Measurements from ENCODE around the gene RPS6KB2.
"Not testable (repeated sequence)": the region's sequence is repeated elsewhere in the genome, so short reads cannot be mapped to it uniquely, and the experiment has no call there.

RPS6KB2 gene

DNA sequence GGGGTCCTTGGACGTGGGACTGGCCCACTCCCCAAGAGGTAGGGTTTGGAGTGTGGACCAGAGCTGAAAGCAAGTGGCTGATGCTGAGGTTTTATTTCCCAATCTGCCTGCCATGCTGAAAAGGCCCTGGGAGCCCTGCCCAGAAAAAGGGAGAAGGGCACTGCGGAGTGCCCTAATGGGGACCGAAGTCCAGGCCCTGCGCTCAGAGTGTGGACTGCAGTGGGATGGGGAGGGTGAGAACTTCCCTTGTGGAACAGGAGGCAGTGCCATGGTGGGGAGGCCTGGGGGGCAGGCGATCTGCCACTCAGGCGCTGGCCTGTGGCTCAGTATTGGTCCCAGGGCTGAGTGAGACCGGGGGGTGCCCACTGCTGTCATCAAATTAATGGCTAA, 19.9 kb downstream of the RPS6KB2 start:
- no peak for DNase-seq

DNA sequence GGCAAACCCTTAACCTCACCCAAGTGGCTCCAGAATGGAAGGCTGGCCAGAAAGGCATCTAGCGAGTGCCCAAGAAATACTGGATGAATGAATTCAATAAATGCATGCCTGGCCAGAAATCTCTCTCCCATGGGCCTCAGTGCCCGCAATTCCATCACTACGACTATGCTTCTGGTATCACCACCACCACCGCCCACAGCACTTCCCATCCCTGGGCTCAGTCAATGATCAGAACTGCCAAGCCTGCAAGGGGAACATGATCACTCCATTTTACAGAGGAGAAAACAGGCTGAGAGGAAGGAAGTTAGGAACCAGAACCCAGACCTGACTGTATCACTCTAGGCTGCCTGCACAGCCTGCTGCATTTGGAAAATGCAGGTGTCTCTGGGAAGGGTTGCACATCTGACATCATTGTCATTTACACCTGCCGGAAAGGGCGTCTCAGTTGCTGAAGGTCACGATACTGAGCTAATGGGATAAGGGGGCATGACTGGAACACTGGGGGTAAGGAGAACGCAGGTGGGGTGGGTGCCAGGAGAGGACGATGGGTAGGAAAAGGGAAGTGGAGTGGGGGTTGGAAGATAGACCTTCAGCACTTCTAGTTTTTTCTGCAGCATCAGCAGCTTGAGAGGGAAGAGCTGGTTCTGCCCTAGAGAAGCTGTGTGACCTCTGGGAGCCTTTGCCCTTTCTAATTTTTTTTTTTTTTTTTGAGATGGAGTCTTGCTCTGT, 21.0 kb downstream of the RPS6KB2 start:
- no peak for DNase-seq

DNA sequence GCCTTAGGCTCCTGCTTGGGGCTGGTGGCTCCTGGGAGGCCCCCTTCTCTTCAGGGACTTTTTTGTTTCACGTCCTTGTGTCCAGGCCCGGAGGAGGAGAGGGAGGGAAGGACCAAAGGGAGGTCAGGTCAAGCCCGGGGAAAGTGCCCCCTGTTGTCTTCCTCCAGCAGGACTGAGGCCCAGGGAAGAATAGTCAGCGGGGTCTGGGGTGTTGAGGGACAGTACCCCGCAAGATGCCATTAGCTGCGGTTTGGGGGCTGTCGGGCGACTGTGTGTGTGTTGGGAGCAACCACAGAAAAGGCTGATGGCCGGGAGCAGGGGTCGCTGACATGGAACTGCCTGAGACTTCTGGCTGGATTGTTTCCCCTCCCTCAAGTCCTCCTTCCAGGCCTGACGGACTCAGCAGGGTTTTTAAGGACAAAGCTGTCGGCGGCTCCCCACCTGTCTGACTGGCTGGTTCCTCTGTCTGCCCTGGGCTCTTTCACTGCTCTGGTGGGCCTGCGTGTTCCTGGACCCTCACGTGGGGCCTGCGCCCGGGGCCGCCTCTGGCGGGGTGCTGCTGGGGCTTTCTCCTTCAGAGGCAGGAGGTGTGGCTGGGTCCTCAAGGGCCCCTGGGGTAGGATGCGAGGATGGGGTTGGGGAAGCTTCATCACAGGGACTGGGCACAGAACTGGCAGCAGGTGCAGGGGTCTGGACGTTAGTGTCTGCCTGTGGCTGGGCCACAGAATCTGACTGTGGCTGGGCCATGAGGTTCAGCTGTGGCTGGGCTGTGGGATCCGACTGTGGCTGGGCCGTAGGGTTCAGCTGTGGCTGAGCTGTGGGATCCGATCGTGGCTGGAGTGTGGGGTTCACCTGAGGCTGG, 22.7 kb downstream of the RPS6KB2 start:
- no peak for DNase-seq

DNA sequence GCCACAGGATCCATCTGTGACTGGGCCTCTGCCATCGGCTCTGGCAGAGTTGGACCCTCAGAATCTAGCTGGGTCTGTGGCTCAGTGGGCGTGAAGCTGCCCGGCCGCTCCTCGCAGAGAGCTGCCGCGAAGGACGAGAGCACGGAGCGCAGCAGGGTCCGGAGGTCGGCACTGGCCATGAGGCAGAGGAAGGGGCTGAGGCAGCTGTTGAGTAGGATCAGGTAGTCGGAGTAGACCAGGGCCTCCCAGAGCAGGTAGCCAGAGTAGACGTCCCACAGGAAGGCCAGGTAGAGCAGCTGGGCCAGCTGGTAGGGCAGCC, 23.3 kb downstream of the RPS6KB2 start:
- no peak for DNase-seq

DNA sequence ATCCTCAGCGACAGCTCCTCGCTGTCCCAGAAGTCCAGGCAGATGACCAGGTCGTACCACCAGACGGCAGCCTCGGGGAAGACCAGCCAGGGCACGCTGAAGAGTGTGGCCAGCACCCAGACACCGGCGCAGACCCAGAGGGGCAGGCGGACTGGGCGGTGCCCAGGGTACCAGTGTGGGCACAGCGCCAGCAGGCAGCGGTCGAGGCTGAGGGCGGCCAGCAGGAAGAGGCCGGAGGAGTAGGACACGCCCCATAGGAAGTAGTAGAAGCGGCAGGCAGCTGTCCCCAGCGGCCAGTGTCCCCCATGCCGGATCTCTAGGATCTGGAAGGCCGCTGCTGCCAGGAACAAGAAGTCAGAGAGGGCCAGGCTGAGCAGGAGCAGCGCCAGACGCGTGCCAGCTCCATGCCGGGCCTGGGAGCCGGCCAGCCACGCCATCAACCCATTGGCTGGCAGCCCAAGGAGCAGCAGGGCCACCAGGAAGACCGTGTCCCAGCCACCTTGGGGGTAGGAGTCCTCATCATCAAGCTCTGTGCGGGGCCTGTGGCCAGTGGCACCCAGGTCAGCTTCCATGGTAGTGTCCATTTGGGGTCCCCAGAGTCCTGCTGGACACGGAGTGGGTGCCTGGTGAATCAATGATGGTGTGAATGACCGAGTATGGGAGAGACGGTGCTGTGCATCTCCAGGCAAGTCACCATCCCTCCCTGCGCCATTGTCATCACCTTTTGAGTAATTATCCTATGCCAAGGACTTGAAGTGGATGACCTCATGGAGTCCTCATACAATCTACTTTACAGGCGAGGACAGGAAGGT, 24.1 kb downstream of the RPS6KB2 start, which contains the start of gene GPR152:
TSS of gene GPR152 (minus strand) at position 589 of the 812 bp plus-strand sequence. CDS start at position 584, 5 bp downstream.
- DNase-seq: no peak

DNA sequence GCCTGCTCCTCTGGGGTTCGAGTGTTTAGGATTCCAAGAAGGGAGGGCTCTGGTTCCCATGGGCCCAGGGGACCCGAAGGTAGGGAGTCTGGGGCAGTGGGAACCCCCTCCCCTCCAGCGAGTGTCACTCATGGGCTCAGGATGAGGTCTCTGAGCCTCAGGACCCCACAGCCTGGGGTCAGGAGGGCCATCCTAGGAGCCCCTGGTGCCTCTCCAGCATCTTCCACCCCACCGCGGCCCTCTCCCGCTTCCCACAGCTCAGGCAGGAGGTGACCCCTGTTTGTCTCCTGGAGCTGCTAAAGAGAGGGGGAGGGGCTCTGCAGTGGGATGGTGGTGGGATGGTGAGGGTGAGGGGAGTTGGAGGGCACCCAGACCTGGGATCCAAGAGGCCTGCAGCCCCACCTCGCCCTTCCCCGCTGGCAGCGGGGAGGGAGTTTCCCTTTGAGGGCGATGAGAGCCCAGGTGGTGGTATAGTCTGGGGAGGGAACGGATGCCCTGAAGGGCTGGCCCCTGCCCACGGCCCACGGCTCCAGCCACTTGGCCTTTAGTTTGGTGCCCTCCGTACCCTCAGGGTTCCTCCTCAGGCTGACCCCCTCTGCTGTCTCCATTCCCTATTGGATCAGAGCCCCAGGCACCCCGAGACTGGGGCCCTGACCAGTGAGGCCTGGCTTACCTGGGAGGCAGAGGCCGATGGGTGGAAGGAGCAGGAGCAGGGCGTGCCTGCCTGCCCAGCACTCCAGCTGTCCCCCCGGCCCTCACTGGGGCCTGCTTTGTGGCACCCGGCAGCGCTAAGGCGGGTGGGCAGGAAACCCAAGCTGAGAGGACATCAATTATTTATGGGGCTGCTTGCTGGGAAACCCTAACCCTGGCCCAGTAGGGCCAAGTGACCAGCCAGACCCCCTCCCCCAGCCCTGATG, 25.8 kb downstream of the RPS6KB2 start:
- no peak for DNase-seq

DNA sequence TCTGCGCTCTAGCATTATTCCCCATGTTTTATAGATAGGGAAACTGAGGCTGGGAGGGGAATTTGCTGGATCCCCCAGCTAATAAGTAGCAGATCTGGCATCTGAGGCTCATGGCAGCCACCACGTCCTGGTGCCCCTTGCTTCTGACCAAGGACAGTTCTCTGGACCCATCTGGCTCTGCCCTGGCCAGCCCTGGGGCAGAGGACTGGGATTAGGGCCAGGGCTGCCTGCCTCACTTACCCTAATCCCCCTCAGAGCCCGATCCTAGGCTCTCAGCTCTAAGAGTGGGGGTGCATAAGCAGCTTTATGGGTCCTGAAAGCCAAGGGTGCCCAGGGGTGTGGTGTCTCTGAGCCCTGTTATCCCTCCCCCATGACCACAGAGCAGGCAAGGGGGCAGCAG, 26.8 kb downstream of the RPS6KB2 start, which contains the start of gene CABP4:
TSS of gene CABP4 (plus strand) at position 301 of the 400 bp plus-strand sequence. CDS start at position 371, 70 bp downstream.
- no peak for DNase-seq

DNA sequence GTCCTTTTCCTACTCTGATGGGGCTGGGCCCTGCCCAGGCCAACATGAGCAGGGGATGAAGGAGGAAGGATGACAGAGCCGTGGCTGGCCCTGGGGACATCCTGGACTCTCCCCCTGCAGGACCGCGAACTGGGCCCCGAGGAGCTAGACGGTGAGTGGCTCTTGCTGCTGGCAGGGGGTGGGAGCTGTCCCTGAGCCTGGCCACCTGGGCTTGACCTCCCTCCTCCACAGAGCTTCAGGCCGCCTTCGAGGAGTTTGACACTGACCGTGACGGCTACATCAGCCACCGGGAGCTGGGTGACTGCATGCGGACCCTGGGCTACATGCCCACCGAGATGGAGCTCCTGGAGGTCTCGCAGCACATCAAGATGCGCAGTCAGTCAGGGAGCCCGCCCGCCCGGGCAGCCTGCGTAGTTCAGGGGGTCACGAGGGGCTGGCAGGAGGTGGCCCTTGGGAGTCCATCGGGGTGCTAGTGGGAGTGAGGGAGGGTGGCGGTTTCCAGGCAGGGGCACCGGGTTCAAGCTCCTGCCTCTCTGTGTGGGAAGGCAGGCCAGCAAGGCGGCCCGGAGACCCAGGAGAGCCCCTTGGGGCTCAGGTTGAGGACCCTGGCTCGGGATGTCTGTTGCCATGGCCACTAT, 27.9 kb downstream of the RPS6KB2 start:
- no peak for DNase-seq

DNA sequence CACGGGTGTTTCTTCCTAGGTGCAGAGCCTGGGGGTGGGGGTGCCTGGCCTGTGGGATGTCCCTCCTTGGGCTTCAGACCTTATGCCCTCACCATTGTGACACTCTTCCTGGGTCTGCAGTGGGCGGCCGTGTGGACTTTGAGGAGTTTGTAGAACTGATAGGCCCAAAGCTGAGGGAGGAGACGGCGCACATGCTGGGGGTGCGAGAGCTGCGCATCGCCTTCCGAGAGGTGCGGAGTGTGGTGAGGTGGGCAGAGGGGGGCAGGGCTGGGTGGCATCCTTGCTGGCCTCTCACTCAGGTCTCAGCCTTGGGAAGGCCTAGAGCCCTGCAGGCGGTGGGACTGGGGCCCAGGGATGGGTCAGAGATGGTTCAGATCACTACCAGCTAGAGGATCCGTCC, 29.2 kb downstream of the RPS6KB2 start:
- no peak for DNase-seq

DNA sequence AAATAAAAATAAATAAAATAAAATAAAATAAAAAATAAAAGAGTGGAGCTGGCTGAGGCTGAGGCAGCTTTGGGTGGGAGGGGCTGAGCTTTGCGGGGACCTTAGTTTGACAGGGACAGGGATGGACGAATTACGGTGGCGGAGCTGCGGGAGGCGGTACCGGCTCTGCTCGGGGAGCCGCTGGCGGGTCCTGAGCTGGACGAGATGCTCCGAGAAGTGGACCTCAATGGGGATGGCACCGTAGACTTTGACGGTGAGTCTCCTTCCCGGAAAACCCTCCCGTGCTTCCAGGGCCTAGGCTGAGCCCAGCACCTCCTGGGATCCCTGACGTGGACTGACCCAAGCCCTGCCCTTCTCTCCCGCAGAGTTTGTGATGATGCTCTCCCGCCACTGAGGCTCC, 30.0 kb downstream of the RPS6KB2 start:
- DNase-seq: no peak

DNA sequence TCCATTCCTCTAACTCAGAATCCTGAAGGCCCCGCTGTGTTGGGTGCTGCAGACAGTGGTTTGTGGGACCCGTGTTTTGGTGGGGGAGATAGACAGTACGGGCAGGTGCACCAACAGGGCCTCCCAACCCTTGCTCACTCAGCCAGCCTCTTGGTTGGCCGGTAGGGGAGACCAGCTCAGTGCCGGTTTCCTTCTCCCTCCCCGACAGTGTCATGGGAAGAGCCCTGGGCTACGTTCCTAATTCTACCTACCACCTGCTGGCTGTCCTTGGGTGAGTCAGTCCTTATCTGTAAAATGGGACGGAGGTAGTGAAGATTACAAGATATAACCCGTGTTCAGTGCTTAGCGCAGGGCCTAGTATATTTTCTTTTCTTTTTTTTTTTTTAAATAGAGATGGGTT, 34.9 kb downstream of the RPS6KB2 start:
- no peak for DNase-seq

DNA sequence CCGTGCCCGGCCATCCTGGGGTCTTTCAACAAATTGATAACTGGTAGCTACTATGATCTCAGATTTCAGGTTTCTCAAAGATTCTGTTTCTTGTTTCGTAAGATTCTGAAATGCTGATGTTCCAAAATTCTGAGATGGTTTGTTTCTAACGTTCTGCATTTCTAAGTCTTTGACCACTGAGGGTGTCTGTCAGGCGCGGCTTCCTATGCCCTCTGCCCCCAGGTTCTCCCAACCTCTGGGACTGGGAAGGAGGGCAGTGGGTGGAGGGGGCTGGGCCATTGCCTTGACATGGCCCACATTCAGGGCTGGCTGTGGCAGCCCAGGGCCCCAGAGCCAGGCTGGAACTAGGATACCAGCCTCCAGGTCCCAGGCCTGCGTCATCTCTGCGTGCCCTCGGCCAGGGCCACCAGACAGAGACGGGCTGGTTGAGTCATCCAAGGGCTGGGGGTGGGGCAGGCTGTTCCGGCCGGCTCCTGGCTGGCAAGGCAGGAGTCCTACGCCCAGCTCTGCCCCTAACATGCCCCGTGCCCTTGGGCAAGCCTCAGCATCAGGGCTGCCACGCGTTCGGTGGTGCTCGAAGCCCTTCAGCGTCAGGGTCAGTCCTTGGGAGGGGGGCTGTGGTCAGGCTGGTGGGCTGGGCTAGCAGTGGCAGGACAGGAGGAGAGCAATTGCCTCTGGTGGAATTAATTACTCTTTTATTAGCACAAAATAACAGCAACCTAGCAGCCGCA, 35.6 kb downstream of the RPS6KB2 start:
- DNase-seq: no peak

DNA sequence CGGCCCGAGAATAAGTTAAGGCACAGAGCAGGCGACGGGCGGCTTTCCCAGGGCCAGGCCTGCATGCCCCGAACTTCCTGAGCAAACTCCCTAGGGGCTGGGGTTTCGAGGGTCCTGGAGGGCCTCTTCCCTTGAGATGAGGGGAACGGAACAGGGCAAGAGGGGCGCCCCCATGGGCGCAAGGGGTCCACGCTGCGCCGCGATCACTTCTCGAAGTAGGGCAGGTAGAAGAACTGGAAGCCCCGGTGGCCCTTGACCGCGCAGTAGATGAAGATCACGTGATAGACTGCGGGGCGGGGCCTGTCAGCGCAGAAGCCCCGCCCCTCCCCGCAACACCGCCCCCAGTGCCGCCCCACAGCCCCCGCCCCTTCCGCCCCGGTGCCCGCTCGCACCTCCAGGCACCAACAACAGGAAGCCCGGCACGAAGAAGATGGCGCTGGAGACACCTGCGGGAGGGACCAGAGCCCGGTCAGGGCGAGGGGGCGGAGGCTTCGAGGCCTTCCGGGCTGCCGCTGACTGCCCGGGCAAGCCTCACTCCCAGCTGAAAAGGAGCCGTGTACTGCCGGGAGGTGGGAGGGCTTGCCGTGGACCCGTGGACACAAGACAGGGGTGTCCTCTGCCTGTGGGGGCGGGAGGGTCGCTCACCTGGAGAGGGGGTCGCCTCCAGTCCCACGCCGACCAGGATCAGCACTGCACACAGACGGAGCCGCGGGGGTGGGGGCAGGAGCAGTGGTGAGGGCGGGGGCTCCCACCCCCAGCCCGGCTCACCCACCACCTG, 36.3 kb downstream of the RPS6KB2 start:
- peak; percentile 85 to 86 for DNase-seq

DNA sequence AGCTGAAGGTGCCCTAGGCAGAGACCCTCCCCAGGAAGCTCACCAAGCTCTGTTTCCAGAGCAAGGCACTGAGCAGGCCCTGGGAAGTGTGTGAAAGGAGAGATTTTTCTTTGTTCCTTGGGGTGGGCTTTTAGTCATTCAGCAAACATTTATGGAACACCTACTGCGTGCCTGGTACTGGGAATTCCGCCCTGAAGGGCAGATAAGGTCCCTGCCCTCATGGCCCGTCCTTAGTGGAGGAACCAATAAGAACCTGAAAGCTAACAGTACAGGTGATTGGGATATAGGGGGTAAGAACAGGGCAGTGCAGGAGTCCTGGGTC, 36.9 kb downstream of the RPS6KB2 start:
- no peak for DNase-seq

DNA sequence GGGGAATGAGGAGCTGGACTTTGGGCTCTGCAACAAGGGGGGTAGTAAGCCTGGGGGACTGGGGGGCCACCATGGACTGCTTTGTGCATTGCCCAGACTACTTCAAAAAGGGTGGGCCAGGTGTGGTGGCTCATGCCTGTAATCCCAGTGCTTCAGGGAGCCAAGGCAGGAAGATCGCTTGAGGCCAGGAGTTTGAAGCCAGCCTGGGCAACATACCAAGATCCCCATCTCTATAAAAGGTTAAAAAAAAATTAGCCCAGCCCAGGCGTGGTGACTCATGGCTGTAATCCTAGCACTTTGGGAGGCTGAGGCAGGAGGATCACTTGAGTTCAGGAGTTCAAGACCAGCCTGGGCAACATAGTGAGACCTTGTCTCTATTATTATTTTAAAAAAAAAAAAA, 37.2 kb downstream of the RPS6KB2 start:
- not testable (repeated sequence) for DNase-seq

DNA sequence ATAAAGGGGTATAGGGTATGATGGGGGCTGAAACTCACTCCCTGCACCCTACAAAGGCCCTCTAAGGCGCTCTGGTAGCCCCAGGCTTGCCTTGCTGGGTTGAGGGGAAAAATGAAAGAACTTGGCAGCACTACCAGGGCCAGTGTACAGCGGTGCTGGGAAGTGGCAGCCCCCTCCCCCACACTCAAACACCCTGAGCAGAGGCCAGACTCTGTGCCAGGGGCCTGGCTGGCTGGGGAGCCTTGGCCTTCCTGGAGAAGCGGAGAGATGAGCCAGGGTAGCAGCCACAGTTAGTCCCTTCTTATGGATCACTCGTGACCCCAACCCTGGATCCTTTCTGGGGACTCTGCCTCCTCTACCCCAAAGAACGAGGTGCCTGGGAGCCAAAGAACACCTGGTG, 38.1 kb downstream of the RPS6KB2 start:
- no peak for DNase-seq

DNA sequence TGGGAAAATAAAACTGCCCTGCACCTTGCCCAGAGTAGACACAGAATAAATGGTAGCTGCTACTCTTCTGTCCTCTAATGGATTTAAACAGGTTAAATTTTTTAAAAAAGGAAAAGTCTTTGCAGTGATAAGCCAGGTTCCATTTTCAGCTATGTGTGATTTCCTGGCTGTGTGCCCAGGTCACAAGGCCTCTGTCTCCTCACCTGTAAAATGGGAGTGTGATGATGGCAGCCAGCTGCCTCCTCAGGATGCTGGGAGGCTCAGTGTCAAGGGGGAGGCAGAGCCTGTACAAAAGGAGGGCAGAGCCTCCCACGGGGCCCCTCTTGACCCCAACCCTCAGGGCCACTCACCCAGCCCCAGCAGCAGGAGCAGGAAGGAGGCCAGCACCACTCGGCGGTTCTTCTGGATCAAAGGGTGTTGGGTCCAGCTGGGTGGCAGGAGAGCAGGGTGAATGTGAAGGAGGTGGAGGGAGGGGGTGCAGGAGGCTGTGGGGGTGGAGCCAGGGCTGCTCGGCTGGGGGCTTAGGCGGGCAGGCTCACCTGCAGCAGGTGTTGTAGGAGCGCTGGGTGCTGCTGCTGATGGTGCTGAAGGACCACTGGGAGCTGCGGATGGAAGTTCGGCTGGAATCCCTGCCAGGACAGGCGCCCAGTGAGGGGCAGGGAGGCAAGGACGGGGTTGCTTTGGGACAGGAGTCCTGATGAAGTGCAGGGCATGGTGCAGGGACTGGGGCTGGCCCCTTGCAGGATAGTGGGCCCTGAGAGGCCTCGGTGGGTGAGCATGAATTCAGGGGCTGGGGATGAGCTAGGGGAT, 38.9 kb downstream of the RPS6KB2 start:
- DNase-seq: no peak

DNA sequence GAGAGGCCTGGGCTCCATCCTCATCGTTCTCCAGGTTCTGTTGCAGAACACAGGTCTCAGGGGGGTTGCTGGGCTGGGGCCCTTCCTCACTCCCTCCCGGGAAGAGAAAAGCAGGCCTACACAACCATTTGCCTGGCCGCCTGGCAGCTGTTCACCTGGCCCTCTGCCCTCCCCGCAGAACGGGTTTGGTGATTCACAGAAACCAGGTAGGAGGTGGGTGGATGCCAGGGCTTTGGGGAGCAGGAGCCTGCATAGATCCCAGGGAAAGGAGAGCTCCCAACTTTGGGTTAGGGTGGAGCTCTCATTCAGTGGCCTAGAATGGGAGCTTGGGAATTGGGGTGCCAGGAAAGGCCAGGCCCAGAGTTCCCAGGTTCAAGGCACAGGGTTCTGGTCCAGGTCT, 39.8 kb downstream of the RPS6KB2 start:
- peak in 1 of 2 experiments; percentile 3 for DNase-seq

DNA sequence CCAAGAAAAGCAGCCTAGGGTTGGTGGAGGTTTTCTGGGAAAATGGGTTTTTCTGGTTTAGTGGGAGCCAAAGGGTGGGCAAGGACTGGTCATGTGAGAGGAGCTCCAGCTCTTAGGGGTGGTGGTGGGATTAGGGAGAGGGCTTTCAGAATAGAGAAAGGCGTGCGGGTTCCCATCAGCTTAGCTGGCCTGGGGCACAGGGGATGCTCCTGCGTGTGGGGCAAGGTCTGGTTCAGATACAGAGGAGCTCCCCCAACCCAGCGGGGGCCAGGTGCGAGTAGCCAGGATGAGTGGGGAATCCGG, 40.1 kb downstream of the RPS6KB2 start:
- no peak for DNase-seq
